Activated CD8-positive, alpha-beta T cell treated with anti-CD3 and anti-CD28 coated beads, Interleukin-2, amount 10 ng/mL, durations not matched to agents 7 days and 5 days (primary cell): ENCODE results near the gene GH2. TPM values are rescaled to one million over a fixed set of nuclear protein-coding genes. Genes with fewer than 3 reads are reported as not detected.

Experiments used
- ATAC-seq: fragments of 150-1000 bp; cut with Tn5 transposase; one replicate; pipeline ENCODE4 v1.10.0; 2021; ENCODE audit warnings: moderate library complexity
- CTCF ChIA-PET: fragments of 350-600 bp; sonication (Branson Sonifier 250); formaldehyde crosslinking; loops from one replicate; lab custom pipeline; 2021; ENCODE audit warnings: antibody characterized with exemption; lab: Charles Lee
- POLR2A ChIA-PET: fragments of 350-600 bp; sonication (Branson Sonifier 250); formaldehyde crosslinking; loops from one replicate; lab custom pipeline; 2021; ENCODE audit warnings: antibody characterized with exemption; lab: Charles Lee
- DNase-seq: peaks from one replicate; pipeline ENCODE4 v3.0.0-alpha.2; 2020
- H3K27ac Mint-ChIP-seq: one replicate; pipeline ENCODE4 v1.8.0; 2021; ENCODE audit warnings: mild to moderate bottlenecking, mixed read lengths
- H3K27me3 Mint-ChIP-seq: one replicate; pipeline ENCODE4 v1.8.0; 2021; ENCODE audit warnings: low read depth, mixed read lengths
- H3K36me3 Mint-ChIP-seq: one replicate; pipeline ENCODE4 v1.8.0; 2021; ENCODE audit warnings: low read depth, mixed read lengths
- H3K4me1 Mint-ChIP-seq: one replicate; pipeline ENCODE4 v1.8.0; 2021; ENCODE audit warnings: low read depth, mixed read lengths
- H3K4me3 Mint-ChIP-seq: one replicate; pipeline ENCODE4 v1.8.0; 2021; ENCODE audit warnings: mild to moderate bottlenecking, mixed read lengths
- H3K9me3 Mint-ChIP-seq: one replicate; pipeline ENCODE4 v1.8.0; 2022; ENCODE audit warnings: mixed read lengths; ENCODE audit not compliant: insufficient read depth
- total RNA-seq, 2 experiments: library from RNA; stranded (reverse); gene quantifications; one replicate each; pipeline ENCODE4 v1.2.3, GENCODE V29; 2021

GH2 gene
- total RNA-seq, 2 experiments from 2014 or later = not detected

DNA sequence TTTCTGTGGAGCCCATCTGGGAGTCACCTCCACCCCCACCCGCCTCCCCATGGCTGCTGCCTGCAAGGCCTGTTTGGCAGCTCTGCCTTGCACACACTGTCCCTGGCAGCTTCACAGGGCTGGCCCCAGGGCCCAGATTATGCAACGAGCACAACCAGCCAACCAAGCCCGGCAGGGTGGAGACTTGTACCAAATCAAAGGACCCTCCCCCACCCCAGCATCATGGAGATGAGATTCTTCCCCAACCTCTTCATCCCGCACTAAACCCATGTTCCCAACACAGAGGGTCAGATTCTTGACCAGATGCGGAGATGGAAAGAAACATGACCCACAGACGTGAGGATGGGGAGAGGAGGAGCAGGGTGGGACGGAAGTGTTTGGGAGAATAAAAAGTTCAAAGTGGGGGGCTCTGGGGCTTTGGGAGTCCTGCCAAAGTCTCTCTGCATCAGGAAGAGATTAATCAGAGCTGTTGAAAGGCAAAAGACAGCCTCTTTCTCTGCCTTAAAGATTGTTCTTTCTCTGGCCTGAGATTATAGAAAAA, 43.0 kb downstream of the GH2 start:
- POLR2A ChIA-PET = interaction anchor here (0.8 to 8.0 kb wide), 7 partner anchors 10 to 145 kb away, joined by 3 to 124 read pairs (median 5); partner anchors contain the start of genes CCDC47, DDX42, FTSJ3 and PSMC5
- H3K27me3 Mint-ChIP-seq = no peaks in the 10 kb centered on the region
- ATAC-seq (no peak), DNase-seq (no peak)
- H3K9me3 Mint-ChIP-seq = no peaks in the 10 kb centered on the region
- H3K27ac Mint-ChIP-seq = peak overlapping the region; percentile 60
- peaks cover 42% of the 10 kb centered on the region for H3K36me3 Mint-ChIP-seq
- H3K4me3 Mint-ChIP-seq = peak overlapping the region; percentile 15
- peaks cover 38% of the 10 kb centered on the region for H3K4me1 Mint-ChIP-seq
- CTCF ChIA-PET = interaction anchor here (2.6 to 5.5 kb wide), 2 partner anchors 9 to 10 kb away, joined by 12 to 56 read pairs; partner anchors contain the start of gene FTSJ3

DNA sequence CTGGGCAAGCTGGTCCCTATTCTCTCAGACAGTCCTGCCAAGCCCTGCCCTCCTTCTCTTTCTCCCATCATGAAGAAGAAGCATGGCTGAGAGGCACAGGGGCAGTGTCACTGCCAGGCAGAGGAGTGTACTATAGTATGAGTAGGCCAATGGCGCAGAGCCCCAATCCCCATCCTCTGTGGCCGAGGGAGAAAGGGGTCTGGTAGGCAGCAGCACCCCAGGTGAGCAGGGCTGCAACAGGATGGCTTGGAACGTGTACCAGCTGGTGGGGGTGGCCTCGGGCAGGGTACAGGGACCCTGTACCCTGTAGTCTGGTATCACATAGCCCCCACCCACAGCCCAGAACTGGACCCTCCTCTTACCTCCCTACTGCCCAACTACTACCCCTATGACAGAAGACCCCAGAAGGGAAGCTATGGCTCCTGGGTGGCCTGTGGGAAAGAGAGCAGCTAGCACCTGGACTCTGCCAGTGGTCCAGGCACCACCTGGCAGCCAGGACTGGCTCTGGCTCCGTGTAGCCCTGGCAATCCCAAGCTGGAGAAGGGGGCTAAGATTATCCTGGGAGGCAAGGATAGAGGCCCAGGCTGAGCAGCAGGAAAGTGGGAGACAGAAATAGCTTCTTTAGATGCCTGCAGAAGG, 43.7 kb downstream of the GH2 start:
- no peaks in the 10 kb centered on the region for H3K27me3 Mint-ChIP-seq
- no peak overlapping the region for H3K27ac Mint-ChIP-seq
- CTCF ChIA-PET = interaction anchor here (2.6 to 5.5 kb wide), 2 partner anchors 8 to 11 kb away, joined by 12 to 56 read pairs; partner anchors contain the start of gene FTSJ3
- no peak overlapping the region for H3K4me3 Mint-ChIP-seq
- POLR2A ChIA-PET = interaction anchor here (0.8 to 8.0 kb wide), 8 partner anchors 9 to 145 kb away, joined by 3 to 124 read pairs (median 5); partner anchors contain the start of genes CCDC47, DDX42, FTSJ3 and PSMC5
- no peak for ATAC-seq
- DNase-seq = no peak
- peaks cover 36% of the 10 kb centered on the region for H3K4me1 Mint-ChIP-seq
- H3K36me3 Mint-ChIP-seq = peaks cover 48% of the 10 kb centered on the region
- H3K9me3 Mint-ChIP-seq = no peaks in the 10 kb centered on the region

DNA sequence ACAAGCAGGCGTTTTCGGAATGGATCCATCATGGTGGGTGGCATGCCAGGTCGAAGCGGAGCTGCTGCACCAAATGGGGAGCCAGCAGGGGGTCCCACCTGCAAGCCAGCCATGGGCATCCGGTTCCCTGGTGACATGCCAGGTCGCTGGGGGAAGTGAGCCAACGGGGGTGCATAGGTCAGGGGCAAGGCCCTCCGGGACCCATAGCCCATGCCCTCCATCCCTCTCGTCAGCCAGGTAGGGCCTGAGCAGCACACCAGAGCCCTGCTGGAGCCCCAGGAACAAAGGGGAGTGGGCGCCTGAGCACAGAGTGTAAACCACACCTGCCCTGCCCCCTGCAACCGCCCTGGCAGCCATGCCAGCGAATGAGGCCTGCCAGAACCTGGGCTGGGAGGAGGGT, 44.3 kb downstream of the GH2 start:
- H3K36me3 Mint-ChIP-seq = peaks cover 53% of the 10 kb centered on the region
- no peaks in the 10 kb centered on the region for H3K27me3 Mint-ChIP-seq
- H3K9me3 Mint-ChIP-seq = no peaks in the 10 kb centered on the region
- ATAC-seq (no peak), DNase-seq (no peak)
- H3K4me3 Mint-ChIP-seq = no peak overlapping the region
- no peak overlapping the region for H3K27ac Mint-ChIP-seq
- ChIA-PET CTCF (interaction anchor here (2.6 to 5.5 kb wide), 2 partner anchors 8 to 11 kb away, joined by 12 to 56 read pairs; partner anchors contain the start of gene FTSJ3), POLR2A (interaction anchor here (0.6 to 8.0 kb wide), 3 partner anchors 8 to 628 kb away, joined by 3 to 124 read pairs (median 5); partner anchors contain the start of genes FTSJ3 and PSMC5)
- H3K4me1 Mint-ChIP-seq = peaks cover 36% of the 10 kb centered on the region

DNA sequence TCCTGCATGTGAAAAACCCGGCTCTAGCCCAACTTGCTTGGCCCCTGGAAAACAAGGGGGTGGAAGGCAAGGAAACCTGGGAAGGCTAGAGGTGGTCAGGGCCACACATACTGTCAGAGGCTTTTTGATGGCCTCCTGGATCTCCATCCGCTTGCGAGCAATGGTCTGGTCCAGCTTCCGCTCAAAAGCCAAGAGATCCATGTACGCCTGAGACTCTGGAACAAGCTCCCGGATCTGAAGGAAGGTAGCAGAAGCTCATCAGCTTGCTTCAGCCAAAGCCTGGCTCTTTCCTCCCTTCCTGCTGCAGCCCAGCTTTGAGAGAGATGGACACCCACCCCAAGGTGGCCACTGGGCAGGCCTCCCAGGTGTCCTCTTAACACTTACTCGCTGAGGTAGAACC, 44.9 kb downstream of the GH2 start:
- DNase-seq = no peak
- no peaks in the 10 kb centered on the region for H3K27me3 Mint-ChIP-seq
- H3K4me3 Mint-ChIP-seq = no peak overlapping the region
- ChIA-PET CTCF (interaction anchor here (5.5 kb wide), 1 partner anchor 7 kb away, joined by 56 read pairs; the partner anchor contains the start of gene FTSJ3), POLR2A (interaction anchor here (0.6 to 1.4 kb wide), 2 partner anchors 138 to 629 kb away, joined by 3 to 5 read pairs; no protein-coding TSS in a partner anchor)
- no peak for ATAC-seq
- H3K4me1 Mint-ChIP-seq = peaks cover 43% of the 10 kb centered on the region
- H3K27ac Mint-ChIP-seq = no peak overlapping the region
- H3K9me3 Mint-ChIP-seq = no peaks in the 10 kb centered on the region
- H3K36me3 Mint-ChIP-seq = peaks cover 57% of the 10 kb centered on the region

DNA sequence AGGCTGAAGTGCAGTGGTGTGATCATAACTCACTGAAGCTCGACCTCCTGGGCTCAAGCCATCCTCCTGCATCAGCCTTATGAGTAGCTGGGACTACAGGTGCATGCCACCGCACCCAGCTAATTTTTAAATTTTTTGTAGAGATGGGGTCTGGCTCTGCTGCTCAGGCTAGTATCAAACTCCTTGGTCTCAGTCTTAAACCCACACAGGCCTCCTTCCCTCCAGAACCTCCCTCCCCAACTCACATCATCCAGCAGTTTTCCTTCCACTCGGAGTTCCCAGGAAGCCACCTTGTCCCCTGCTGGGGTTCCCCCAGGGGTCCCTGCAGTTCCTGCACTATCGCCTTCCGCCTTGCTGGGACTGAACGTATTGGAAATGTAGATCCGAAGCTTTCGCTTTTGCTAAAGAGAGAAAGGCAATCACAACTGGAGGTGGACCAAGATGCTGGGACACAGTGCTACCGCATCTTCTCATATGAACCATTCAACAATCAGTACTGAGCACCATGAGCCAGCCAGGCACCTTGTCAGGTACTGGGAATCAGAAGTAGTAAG, 46.5 kb downstream of the GH2 start:
- ATAC-seq (no peak), DNase-seq (no peak)
- no peak overlapping the region for H3K27ac Mint-ChIP-seq
- ChIA-PET POLR2A (interaction anchor here (0.6 to 1.7 kb wide), 2 partner anchors 61 to 375 kb away, joined by 3 to 6 read pairs; partner anchors contain the start of gene DDX42), CTCF (interaction anchor here (0.8 to 2.1 kb wide), 14 partner anchors 9 to 410 kb away, joined by 3 to 11 read pairs (median 4); partner anchors contain the start of genes DDX42, PSMC5 and STRADA)
- peaks cover 47% of the 10 kb centered on the region for H3K4me1 Mint-ChIP-seq
- H3K4me3 Mint-ChIP-seq = no peak overlapping the region
- H3K36me3 Mint-ChIP-seq = peaks cover 60% of the 10 kb centered on the region
- no peaks in the 10 kb centered on the region for H3K9me3 Mint-ChIP-seq
- no peaks in the 10 kb centered on the region for H3K27me3 Mint-ChIP-seq

DNA sequence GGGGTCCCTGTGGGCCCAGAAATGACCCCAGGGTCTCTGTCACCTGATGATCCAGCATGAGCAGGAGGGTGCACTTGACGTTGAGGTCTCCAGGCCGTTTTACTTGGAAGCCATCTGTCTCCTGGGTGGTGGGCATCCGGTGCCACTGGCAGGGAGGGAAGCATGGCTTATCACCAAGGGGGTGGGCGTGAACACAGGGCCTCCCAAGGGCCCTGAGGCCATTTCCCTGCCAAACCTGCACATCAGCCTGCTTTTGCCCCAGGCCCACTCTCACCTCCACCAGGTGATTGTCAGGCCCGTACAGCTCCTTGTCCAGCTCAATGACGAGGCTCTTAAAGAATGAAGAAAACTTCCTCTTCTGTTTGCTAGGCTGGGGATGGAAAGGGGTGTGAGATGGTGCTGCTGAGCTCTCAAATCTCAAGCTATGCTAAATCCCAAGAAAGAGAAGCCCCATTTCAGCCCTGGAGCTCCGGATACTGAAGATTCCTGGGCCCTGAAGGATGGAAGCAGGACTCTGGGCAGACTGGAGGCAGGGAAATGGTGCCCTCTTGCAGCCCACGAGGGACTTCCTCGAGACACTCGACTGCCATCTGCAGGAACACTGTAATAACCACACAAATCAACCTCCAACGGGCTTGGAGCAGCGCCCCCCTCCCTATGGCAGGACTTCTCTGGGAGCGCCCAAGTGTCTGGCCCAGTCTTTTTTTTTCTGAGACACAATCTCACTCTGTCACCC, 47.1 kb downstream of the GH2 start:
- ATAC-seq (peak; percentile 64), DNase-seq (peak; percentile 71)
- H3K4me1 Mint-ChIP-seq = peaks cover 53% of the 10 kb centered on the region
- CTCF ChIA-PET = interaction anchor here (0.7 to 2.1 kb wide), 21 partner anchors 9 to 409 kb away, joined by 3 to 11 read pairs (median 4); partner anchors contain the start of genes CCDC47, DDX42, PSMC5 and STRADA
- no peak overlapping the region for H3K4me3 Mint-ChIP-seq
- POLR2A ChIA-PET = interaction anchor here (0.6 to 11.3 kb wide), 3 partner anchors 7 to 375 kb away, joined by 3 to 124 read pairs (median 6); partner anchors contain the start of genes DDX42 and SMARCD2
- peaks cover 66% of the 10 kb centered on the region for H3K36me3 Mint-ChIP-seq
- H3K9me3 Mint-ChIP-seq = no peaks in the 10 kb centered on the region
- no peaks in the 10 kb centered on the region for H3K27me3 Mint-ChIP-seq
- H3K27ac Mint-ChIP-seq = peak overlapping the region; percentile 68

DNA sequence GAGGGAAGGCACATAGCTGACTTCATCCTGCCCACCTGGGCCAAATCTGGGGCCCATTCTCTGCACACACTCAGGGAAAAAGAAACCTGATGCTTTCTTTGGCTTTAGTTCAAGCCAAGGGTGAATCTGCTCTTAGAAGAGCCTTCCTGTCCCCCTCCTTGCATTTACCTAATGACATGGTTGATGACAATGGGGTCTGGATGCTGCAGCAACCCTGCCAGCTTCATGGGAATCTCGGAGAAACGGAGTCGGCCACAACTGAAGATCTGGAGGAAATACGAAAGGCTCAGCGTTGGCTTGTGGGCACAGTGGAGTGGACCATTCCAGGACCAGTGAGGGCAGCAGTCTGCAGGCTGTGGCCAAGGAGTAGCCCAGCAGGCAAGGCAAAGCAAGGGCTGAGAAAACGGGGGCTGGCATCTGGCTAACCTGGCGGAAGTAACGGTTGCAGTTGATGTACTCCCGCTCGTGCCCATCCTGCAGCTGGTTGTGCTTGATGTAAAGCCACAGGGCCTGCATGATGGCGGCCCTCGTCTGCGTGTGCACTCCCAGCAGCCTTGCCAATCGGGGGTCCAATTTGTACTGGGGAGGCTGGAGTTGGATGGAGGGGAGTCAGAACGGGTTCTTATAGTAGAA, 47.9 kb downstream of the GH2 start:
- peaks cover 53% of the 10 kb centered on the region for H3K4me1 Mint-ChIP-seq
- DNase-seq (no peak), ATAC-seq (no peak)
- peaks cover 72% of the 10 kb centered on the region for H3K36me3 Mint-ChIP-seq
- no peaks in the 10 kb centered on the region for H3K27me3 Mint-ChIP-seq
- no peaks in the 10 kb centered on the region for H3K9me3 Mint-ChIP-seq
- ChIA-PET POLR2A (interaction anchor here (1.5 to 11.3 kb wide), 3 partner anchors 8 to 136 kb away, joined by 6 to 124 read pairs (median 8); partner anchors contain the start of genes DDX42 and SMARCD2), CTCF (interaction anchor here (0.7 to 2.1 kb wide), 15 partner anchors 10 to 408 kb away, joined by 3 to 6 read pairs (median 3); partner anchors contain the start of genes CCDC47 and DDX42)
- no peak overlapping the region for H3K4me3 Mint-ChIP-seq
- H3K27ac Mint-ChIP-seq = peak overlapping the region; percentile 82

DNA sequence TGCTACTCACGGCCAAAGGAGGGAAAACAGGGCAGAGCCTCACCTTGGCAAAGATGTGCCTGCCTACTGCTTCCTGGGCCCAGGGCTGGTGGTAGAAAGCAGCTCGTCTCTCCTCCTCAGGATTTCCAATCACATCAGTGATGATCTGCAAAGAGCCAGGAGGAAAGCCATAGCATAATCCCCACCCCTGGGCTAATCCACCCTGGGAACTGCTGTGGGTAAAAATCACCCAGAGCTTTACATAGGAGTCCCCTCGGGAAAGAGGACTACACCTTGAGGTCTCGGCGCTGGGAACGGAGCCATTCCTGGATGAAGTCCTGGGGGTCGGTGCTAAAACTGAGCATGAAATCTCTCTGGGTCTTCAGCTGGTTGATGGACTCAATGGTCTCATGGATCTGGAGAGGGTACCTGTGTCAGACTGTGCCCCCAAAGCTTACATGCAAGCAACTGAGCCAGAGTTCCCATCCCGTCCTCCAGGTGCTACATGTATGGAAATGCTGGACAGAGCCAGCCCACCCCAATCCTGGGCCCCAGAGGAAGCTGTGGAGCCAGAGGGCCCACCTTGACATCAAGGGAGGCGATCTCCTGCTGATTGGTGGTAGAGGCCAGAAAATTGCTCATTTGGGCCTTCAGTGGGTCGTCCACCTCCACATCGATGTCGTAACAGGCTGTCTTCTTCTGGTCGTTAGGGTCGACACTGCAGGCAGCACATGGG, 48.6 kb downstream of the GH2 start:
- CTCF ChIA-PET = interaction anchor here (1.2 to 2.1 kb wide), 2 partner anchors 37 to 136 kb away, joined by 6 read pairs; no protein-coding TSS in a partner anchor

DNA sequence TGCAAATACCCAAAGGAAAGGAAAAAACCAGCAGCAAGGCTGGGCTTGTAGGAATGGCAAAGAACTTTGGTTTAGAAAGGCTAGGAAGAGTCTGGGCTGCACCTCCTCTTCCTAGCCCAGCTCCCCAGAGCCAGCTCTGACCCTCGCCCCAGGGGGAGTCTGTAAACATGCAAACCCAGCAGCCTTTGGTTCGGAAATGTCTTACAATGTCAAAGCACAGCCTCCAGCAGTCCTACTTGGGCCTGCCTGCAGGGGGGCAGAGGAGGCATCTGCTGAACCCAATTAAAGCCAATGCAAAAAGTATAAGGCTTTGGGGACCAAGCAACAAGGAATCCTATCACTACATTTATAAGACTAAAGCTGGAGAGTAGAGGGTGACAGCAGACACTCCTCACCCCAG, 49.3 kb downstream of the GH2 start:
- peaks cover 81% of the 10 kb centered on the region for H3K36me3 Mint-ChIP-seq
- POLR2A ChIA-PET = interaction anchor here (1.0 to 11.3 kb wide), 3 partner anchors 9 to 135 kb away, joined by 5 to 124 read pairs (median 8); partner anchors contain the start of gene SMARCD2

More for the DNA sequence above, 48.6 kb downstream of the GH2 start:
- Mint-ChIP-seq H3K9me3 (no peaks in the 10 kb centered on the region), H3K27me3 (no peaks in the 10 kb centered on the region), H3K27ac (peak overlapping the region; percentile 82), H3K4me1 (peaks cover 54% of the 10 kb centered on the region), H3K36me3 (peaks cover 77% of the 10 kb centered on the region), H3K4me3 (no peak overlapping the region)
- POLR2A ChIA-PET = interaction anchor here (1.5 to 11.3 kb wide), 2 partner anchors 8 to 135 kb away, joined by 8 to 124 read pairs; partner anchors contain the start of gene SMARCD2
- DNase-seq = no peak
- ATAC-seq = no peak

More for the DNA sequence above, 49.3 kb downstream of the GH2 start:
- CTCF ChIA-PET = interaction anchor here (0.8 to 5.0 kb wide), 3 partner anchors 7 to 59 kb away, joined by 3 to 56 read pairs (median 5); partner anchors contain the start of genes CCDC47 and DDX42
- Mint-ChIP-seq H3K4me3 (no peak overlapping the region), H3K4me1 (peaks cover 56% of the 10 kb centered on the region), H3K27me3 (no peaks in the 10 kb centered on the region), H3K9me3 (no peaks in the 10 kb centered on the region), H3K27ac (peak overlapping the region; percentile 85)
- DNase-seq (no peak), ATAC-seq (no peak)
